ENCODE measurements around the gene KIF5A.
A peak's percentile ranks its signal among the peaks of the same experiment; 100 is the strongest.

Gene KIF5A

GRCh38 chr12:57535764-57536596 is 13.9 kb upstream of the KIF5A start:
- no peak for ATAC-seq

- ATAC-seq = no peak
Measured at GRCh38 chr12:57536597-57536942, 13.3 kb upstream of the KIF5A start.

- no peak for ATAC-seq
Measured at GRCh38 chr12:57539134-57539768, 10.6 kb upstream of the KIF5A start.

DNA sequence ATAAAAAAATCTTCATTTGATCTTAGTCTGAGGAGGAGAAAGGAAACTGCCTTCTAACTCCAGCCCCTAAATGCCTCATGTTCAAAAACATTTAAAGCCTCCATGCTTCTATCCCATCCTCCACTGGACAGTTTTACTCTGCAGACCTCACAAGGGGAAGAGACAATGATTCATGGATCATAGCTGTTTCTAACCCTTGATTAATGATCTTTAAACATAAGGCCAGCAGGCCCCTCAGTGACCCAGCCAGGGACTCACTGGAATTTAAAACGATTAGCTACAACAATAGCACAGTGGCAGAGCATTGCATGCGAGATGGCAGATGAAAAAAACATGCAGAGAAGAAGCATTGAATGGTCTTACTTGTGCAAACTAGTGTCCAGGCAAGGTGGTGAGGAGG is 8.8 kb upstream of the KIF5A start:
- ATAC-seq = no peak

GRCh38 chr12:57541717-57542116 is 8.1 kb upstream of the KIF5A start:
- ATAC-seq = no peak

GRCh38 chr12:57543581-57543980 is 6.3 kb upstream of the KIF5A start:
- no peak for ATAC-seq

- ATAC-seq = no peak
Measured at GRCh38 chr12:57545809-57546437, 3.9 kb upstream of the KIF5A start.

- peak; percentile 98 to 99 for ATAC-seq
Measured at GRCh38 chr12:57546438-57547287, 3.2 kb upstream of the KIF5A start, which contains the start of gene DCTN2. TSS of gene DCTN2 (minus strand) at chr12:57547192. CDS start at chr12:57547063, 129 bp downstream.

GRCh38 chr12:57547288-57548012 is 2.4 kb upstream of the KIF5A start:
- no peak for ATAC-seq

- no peak for ATAC-seq
Measured at GRCh38 chr12:57548013-57548315, 1.9 kb upstream of the KIF5A start.

- no peak for ATAC-seq
Measured at GRCh38 chr12:57548488-57548887, 1.4 kb upstream of the KIF5A start.

DNA sequence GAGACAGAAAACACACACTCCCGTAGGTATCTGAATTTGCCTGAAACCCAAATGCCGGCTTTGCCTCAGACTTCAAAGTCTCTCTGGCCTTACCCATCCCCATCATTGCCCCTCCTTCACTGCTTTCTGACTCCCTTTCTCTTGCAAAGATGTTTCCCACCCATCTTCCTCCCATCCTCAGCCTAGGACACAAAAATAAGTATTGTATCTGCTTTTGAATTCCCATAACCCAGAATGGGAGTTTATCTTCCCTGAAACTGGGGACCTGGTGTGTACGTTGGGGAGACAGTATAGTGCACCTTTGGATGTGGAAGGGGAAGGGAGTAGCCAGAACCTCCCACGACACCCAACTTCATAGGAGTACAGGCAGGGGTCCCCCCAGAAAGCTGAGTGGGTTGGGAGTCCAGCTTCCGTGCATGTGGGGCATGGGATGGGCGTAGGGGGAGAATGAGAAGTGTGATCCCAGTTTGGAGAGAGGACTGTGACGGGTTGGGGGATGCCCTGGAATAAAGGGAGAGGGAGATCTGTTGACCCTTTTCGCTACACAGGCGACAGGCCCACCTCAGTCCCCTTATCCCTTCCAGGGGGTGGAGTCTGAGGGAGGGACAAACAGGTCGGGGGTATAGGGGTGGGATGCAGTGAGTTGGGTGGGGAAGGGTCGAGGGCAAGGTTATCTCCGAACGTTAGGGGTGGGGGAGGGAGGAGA is 488 bp upstream of the KIF5A start:
- no peak for ATAC-seq

DNA sequence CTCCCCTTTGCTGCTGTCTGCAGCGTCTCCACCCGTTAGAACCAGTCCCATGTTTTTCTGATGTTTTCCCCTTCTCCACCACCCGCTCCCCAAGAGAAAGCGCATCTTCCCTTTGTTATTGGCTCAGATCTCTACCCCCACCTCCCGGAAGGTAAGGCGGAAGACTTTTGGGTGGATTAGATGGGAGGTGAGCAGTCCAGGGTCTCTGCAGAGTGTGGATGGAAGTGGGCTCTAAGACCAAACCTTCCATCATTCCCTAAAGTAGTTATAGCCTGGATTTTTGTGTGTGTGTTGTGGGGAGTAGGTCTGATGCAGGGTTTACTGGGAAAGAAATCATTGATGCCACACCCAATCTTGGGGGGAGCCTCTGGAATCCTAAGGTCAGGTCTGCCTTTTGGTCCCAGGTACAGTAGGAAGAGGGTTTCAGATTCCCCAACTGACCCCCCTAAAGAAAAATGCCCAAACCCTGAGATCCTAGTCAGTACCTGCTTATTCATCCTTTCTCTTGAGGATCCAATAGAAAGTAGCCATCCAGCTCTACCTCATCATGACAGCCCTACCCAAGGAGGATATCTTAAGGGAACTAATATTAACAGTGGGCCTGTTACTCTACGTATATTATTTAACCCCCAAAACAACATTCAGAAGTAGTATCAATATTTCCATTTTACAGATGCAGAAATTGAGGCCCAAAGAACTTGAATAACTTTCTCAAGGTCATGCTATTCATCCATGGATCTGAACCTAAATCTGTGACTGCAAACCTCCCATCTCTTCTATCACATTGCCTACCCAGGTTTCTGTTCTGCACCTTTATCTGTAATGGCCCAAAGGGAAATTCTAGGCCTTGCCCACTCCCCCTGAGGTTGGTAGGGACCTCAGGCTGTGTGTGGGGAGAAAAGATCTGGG is 1.1 kb downstream of the KIF5A start:
- no peak for ATAC-seq

GRCh38 chr12:57551637-57552305 is 1.9 kb downstream of the KIF5A start:
- ATAC-seq = no peak

DNA sequence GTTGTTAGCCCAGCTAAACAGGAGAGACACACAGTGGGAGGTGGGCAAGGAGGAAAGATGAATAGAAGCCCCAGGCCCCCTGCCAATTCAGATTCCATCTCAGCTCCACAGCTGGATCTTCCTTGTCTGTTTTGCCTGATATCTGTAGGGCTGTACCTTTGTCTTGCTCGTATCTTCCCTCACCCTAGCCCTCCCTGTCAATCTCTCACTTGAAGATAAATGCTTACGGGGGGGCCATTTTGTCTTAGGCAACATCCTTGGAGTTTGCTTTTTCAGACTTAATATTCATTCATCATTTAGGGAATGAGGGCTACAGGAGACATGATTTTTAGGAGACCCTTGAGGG is 2.4 kb downstream of the KIF5A start:
- no peak for ATAC-seq

DNA sequence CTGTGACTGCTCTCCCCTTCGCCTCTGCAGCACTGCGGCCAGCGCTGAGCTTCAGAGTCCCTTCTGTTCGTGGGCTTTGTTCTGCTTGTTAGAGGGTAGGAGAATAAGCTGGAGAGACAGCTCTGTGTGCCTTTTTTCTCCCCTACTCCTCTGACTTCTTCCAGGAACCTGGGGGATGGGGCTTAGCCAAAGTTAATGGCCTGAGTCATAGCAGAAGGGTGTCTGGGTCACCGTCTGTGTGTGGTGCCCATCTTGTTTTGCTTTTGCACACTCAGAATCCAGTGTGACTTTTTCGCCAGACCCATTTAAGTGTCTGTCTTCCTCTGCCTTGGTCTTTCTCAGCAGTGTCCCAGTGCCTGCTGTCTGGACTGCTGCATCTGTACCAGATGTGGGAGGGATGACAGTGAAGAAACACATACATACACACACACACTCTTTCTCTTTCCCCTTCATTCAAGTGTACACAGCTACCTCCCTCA is 3.0 kb downstream of the KIF5A start:
- ATAC-seq = no peak

GRCh38 chr12:57553343-57554202 is 3.7 kb downstream of the KIF5A start:
- ATAC-seq = no peak

DNA sequence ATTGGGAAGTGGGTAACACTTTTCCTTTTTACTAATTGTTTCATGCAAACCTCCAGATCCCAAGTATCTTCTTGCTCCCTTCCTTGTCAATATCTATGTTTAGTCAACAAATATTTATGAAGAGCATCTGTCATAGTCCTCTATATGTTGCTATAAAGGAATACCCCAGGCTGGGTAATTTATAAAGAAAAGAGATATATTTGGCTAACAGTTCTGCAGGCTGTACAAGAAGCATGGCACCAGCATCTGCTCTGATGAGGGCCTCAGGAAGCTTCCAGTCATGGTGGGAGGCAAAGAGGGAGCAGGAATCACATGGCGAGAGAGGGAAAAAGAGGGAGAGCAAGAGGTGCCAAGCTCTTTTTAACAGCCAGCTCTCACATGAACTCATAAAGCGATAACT is 4.6 kb downstream of the KIF5A start:
- no peak for ATAC-seq

DNA sequence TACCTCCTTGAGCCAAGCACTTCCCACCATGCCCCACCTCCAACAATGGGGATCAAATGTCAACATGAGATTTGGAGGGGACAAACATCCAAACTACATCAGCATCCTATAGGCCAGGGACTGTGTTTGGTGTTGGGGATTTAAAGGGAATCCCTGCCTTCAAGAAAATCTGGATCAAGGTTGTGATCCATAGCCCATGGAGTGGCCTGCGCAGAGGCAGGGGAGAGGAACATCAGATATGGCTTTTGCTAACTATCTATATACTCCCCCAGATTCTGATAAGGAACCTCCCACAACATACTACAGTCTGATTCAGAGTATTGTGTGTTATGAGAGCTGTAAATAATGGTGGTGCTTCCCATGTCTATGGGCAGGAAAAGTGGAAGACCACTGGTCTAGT is 5.1 kb downstream of the KIF5A start:
- ATAC-seq = no peak

All from activated CD4-positive, CD25-positive, alpha-beta regulatory T cell treated with anti-CD3 and anti-CD28 coated beads, Interleukin-2, amount 50 U/mL, for 24 hours (primary cell).